ENCODE measurements around the gene COPRS.

GRCh38 chr17:31842195-31843069 lies 16.6 kb downstream of the COPRS start:
- TF ChIP-seq FIP1L1 (IDR thresholded peaks at IDR 0.05; ENCODE audit: borderline replicate concordance, insufficient read depth, low read depth, low read length), result no peak
- TF ChIP-seq ZMYM3 (CRISPR knock-in tag; IDR thresholded peaks at IDR 0.05), result no peak
- TF ChIP-seq CTCF (CRISPR knock-in tag; IDR thresholded peaks at IDR 0.05), result peak; percentile 95
- no peak for TF ChIP-seq TAF1 (CRISPR knock-in tag; IDR thresholded peaks at IDR 0.05)
- 0 out of 2 replicates have a peak, but pooled peaks have one; percentile 44 for TF ChIP-seq ZNF451 (CRISPR knock-in tag; IDR thresholded peaks at IDR 0.05)
- no peak for TF ChIP-seq TCF12 (IDR thresholded peaks at IDR 0.05)
- TF ChIP-seq TCF12 (CRISPR knock-in tag; IDR thresholded peaks at IDR 0.05), result 0 out of 2 replicates have a peak, but pooled peaks have one; percentile 54
- TF ChIP-seq ZBTB25 (CRISPR knock-in tag; IDR thresholded peaks at IDR 0.05), result no peak; the same call in 1 of the 2 replicates
- no peak for TF ChIP-seq RFX5 (IDR thresholded peaks at IDR 0.05; ENCODE audit: low read depth, low read length)
- no peak for TF ChIP-seq HDAC6 (IDR thresholded peaks at IDR 0.05; ENCODE audit: low read depth, low read length)
- no peak for TF ChIP-seq JUND (CRISPR knock-in tag; IDR thresholded peaks at IDR 0.05)
- no peak for TF ChIP-seq ZC3H13 (CRISPR knock-in tag; IDR thresholded peaks at IDR 0.05)
- no peak for TF ChIP-seq ZNF3 (CRISPR knock-in tag; IDR thresholded peaks at IDR 0.05)
- TF ChIP-seq NAIF1 (CRISPR knock-in tag; IDR thresholded peaks at IDR 0.05; ENCODE audit: borderline replicate concordance), result no peak; the same call in none of the 2 replicates
- TF ChIP-seq POLR2A (IDR thresholded peaks at IDR 0.05; ENCODE audit: insufficient read depth in 1 of 2, low read depth in 2 of 2, low read length in 2 of 2), result no peak

Data from HepG2 (cell line).